ENCODE measurements around the gene SCP2. TPM values are rescaled to one million over a fixed set of nuclear protein-coding genes. Genes with fewer than 3 reads are reported as not detected.

Gene SCP2
- total RNA-seq, 1 donor from 2014 or later: 89.8 TPM

GRCh38 chr1:52918201-52918600 is 8.9 kb upstream of the SCP2 start:
- no peak for DNase-seq (ENCODE audit: low read depth)
- Mint-ChIP-seq H3K4me3 (ENCODE audit: unreplicated experiment) (no peak overlapping the region), H3K9me3 (ENCODE audit: unreplicated experiment) (peaks cover 5% of the 10 kb centered on the region), H3K36me3 (ENCODE audit: low read depth, unreplicated experiment) (peaks cover 2% of the 10 kb centered on the region), H3K27me3 (ENCODE audit: low read depth, unreplicated experiment) (peaks cover 30% of the 10 kb centered on the region), H3K27ac (ENCODE audit: unreplicated experiment) (no peak overlapping the region), H3K4me1 (ENCODE audit: low read depth, unreplicated experiment) (no peaks in the 10 kb centered on the region)
- TF ChIP-seq CTCF (IDR thresholded peaks at IDR 0.05; ENCODE audit: insufficient read depth, low read depth, low read length): no peak
- TF ChIP-seq EZH2 (IDR thresholded peaks at IDR 0.05; ENCODE audit: insufficient read depth, low read length): no peak
- H3K4me3 ChIP-seq (ENCODE audit: insufficient read depth, low read depth, low read length): no peak overlapping the region
- H3K9ac ChIP-seq (ENCODE audit: low read length): no peak overlapping the region
- no peak overlapping the region for H3K4me2 ChIP-seq (ENCODE audit: low read length)
- H3K9me3 ChIP-seq (ENCODE audit: insufficient read depth, low read depth, low read length): no peaks in the 10 kb centered on the region
- H3K79me2 ChIP-seq (ENCODE audit: insufficient read depth, low read length): no peaks in the 10 kb centered on the region
- no peaks in the 10 kb centered on the region for H4K20me1 ChIP-seq (ENCODE audit: insufficient read depth, low read length)
- no peak overlapping the region for H2AFZ ChIP-seq (ENCODE audit: low read depth, low read length)
- H3K27me3 ChIP-seq (ENCODE audit: insufficient read depth, low read length): peaks cover 2% of the 10 kb centered on the region
- no peak for FAIRE-seq
- no peaks in the 10 kb centered on the region for H3K4me1 ChIP-seq (ENCODE audit: insufficient read depth, low read length)
- no peaks in the 10 kb centered on the region for H3K36me3 ChIP-seq (ENCODE audit: insufficient read depth, low read length)
- H3K27ac ChIP-seq (ENCODE audit: low read depth, low read length): no peak overlapping the region

GRCh38 chr1:52919051-52919722 is 7.9 kb upstream of the SCP2 start:
- Mint-ChIP-seq H3K4me3 (ENCODE audit: unreplicated experiment) (no peak overlapping the region), H3K4me1 (ENCODE audit: low read depth, unreplicated experiment) (no peaks in the 10 kb centered on the region), H3K27me3 (ENCODE audit: low read depth, unreplicated experiment) (peaks cover 31% of the 10 kb centered on the region), H3K9me3 (ENCODE audit: unreplicated experiment) (peaks cover 5% of the 10 kb centered on the region), H3K27ac (ENCODE audit: unreplicated experiment) (no peak overlapping the region), H3K36me3 (ENCODE audit: low read depth, unreplicated experiment) (peaks cover 2% of the 10 kb centered on the region)
- FAIRE-seq (no peak), DNase-seq (ENCODE audit: low read depth) (no peak)
- no peaks in the 10 kb centered on the region for H3K4me1 ChIP-seq (ENCODE audit: insufficient read depth, low read length)
- TF ChIP-seq EZH2 (IDR thresholded peaks at IDR 0.05; ENCODE audit: insufficient read depth, low read length): no peak
- TF ChIP-seq CTCF (IDR thresholded peaks at IDR 0.05; ENCODE audit: insufficient read depth, low read depth, low read length): no peak
- no peaks in the 10 kb centered on the region for H4K20me1 ChIP-seq (ENCODE audit: insufficient read depth, low read length)
- peaks cover 2% of the 10 kb centered on the region for H3K27me3 ChIP-seq (ENCODE audit: insufficient read depth, low read length)
- no peak overlapping the region for H3K27ac ChIP-seq (ENCODE audit: low read depth, low read length)
- no peak overlapping the region for H2AFZ ChIP-seq (ENCODE audit: low read depth, low read length)
- no peak overlapping the region for H3K4me2 ChIP-seq (ENCODE audit: low read length)
- no peak overlapping the region for H3K9ac ChIP-seq (ENCODE audit: low read length)
- H3K79me2 ChIP-seq (ENCODE audit: insufficient read depth, low read length): no peaks in the 10 kb centered on the region
- H3K4me3 ChIP-seq (ENCODE audit: insufficient read depth, low read depth, low read length): no peak overlapping the region
- no peaks in the 10 kb centered on the region for H3K9me3 ChIP-seq (ENCODE audit: insufficient read depth, low read depth, low read length)
- H3K36me3 ChIP-seq (ENCODE audit: insufficient read depth, low read length): no peaks in the 10 kb centered on the region

GRCh38 chr1:52919723-52920483 is 7.2 kb upstream of the SCP2 start:
- Histone ChIP-seq H3K4me2 (ENCODE audit: low read length) (no peak overlapping the region), H3K27me3 (ENCODE audit: insufficient read depth, low read length) (peaks cover 2% of the 10 kb centered on the region), H3K4me3 (ENCODE audit: insufficient read depth, low read depth, low read length) (no peak overlapping the region), H3K4me1 (ENCODE audit: insufficient read depth, low read length) (no peaks in the 10 kb centered on the region), H2AFZ (ENCODE audit: low read depth, low read length) (no peak overlapping the region), H3K79me2 (ENCODE audit: insufficient read depth, low read length) (no peaks in the 10 kb centered on the region), H4K20me1 (ENCODE audit: insufficient read depth, low read length) (no peaks in the 10 kb centered on the region), H3K36me3 (ENCODE audit: insufficient read depth, low read length) (no peaks in the 10 kb centered on the region), H3K27ac (ENCODE audit: low read depth, low read length) (no peak overlapping the region), H3K9ac (ENCODE audit: low read length) (no peak overlapping the region), H3K9me3 (ENCODE audit: insufficient read depth, low read depth, low read length) (no peaks in the 10 kb centered on the region)
- DNase-seq (ENCODE audit: low read depth): no peak
- Mint-ChIP-seq H3K4me3 (ENCODE audit: unreplicated experiment) (no peak overlapping the region), H3K4me1 (ENCODE audit: low read depth, unreplicated experiment) (no peaks in the 10 kb centered on the region), H3K27me3 (ENCODE audit: low read depth, unreplicated experiment) (peaks cover 33% of the 10 kb centered on the region), H3K36me3 (ENCODE audit: low read depth, unreplicated experiment) (peaks cover 2% of the 10 kb centered on the region), H3K9me3 (ENCODE audit: unreplicated experiment) (peaks cover 5% of the 10 kb centered on the region), H3K27ac (ENCODE audit: unreplicated experiment) (no peak overlapping the region)
- no peak for FAIRE-seq
- TF ChIP-seq EZH2 (IDR thresholded peaks at IDR 0.05; ENCODE audit: insufficient read depth, low read length): no peak
- no peak for TF ChIP-seq CTCF (IDR thresholded peaks at IDR 0.05; ENCODE audit: insufficient read depth, low read depth, low read length)

All from astrocyte (in vitro differentiated cells and primary cell).